Measurements from ENCODE around the gene GIMAP8.

GIMAP8 gene

DNA sequence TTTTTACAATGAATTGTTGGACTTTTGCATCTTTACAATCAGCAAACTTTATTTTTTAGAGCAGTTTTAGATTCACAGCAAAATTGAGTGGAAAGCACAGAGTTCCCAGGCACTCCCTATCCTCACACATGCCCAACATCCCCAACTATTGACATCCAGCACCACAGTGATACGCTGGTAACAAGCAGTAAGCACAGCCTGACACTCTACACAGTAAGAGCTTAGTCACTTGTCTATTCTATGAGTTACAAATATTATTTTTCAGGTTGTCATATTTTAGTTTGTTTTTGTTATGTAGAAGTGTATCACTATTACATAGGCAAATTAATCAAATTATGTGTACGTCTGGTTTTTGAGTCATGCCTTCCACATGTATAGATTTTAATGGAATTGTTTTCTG is 37.2 kb downstream of the GIMAP8 start:
- no peak overlapping the region for H3K4me3 ChIP-seq (ENCODE audit: low read depth, low read length)
- no peak overlapping the region for H3K27ac ChIP-seq (ENCODE audit: extremely low read depth, low read depth, low read length)
- H3K4me1 ChIP-seq (ENCODE audit: control insufficient read depth, insufficient read depth, low read length) = no peaks in the 10 kb centered on the region
- H3K9me3 ChIP-seq (ENCODE audit: control insufficient read depth, insufficient read depth, low read depth, low read length) = no peaks in the 10 kb centered on the region
- ChIA-PET POLR2A (no interaction called here), CTCF (no interaction called here)
- TF ChIP-seq, protein P1, sequence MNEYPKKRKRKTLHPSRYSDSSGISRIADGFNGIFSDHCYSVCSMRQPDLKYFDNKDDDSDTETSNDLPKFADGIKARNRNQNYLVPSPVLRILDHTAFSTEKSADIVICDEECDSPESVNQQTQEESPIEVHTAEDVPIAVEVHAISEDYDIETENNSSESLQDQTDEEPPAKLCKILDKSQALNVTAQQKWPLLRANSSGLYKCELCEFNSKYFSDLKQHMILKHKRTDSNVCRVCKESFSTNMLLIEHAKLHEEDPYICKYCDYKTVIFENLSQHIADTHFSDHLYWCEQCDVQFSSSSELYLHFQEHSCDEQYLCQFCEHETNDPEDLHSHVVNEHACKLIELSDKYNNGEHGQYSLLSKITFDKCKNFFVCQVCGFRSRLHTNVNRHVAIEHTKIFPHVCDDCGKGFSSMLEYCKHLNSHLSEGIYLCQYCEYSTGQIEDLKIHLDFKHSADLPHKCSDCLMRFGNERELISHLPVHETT (tag by site-specific recombination; IDR thresholded peaks at IDR 0.05) = no peak
- no peak for TF ChIP-seq ZNF175 (tag by site-specific recombination; IDR thresholded peaks at IDR 0.05)
- TF ChIP-seq ZNF664 (tag by site-specific recombination; IDR thresholded peaks at IDR 0.05) = no peak
- TF ChIP-seq, protein P2, sequence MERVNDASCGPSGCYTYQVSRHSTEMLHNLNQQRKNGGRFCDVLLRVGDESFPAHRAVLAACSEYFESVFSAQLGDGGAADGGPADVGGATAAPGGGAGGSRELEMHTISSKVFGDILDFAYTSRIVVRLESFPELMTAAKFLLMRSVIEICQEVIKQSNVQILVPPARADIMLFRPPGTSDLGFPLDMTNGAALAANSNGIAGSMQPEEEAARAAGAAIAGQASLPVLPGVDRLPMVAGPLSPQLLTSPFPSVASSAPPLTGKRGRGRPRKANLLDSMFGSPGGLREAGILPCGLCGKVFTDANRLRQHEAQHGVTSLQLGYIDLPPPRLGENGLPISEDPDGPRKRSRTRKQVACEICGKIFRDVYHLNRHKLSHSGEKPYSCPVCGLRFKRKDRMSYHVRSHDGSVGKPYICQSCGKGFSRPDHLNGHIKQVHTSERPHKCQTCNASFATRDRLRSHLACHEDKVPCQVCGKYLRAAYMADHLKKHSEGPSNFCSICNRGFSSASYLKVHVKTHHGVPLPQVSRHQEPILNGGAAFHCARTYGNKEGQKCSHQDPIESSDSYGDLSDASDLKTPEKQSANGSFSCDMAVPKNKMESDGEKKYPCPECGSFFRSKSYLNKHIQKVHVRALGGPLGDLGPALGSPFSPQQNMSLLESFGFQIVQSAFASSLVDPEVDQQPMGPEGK (tag by site-specific recombination; IDR thresholded peaks at IDR 0.05) = no peak
- TF ChIP-seq ZNF211 (tag by site-specific recombination; IDR thresholded peaks at IDR 0.05; ENCODE audit: low read depth) = no peak
- TF ChIP-seq, protein P3, sequence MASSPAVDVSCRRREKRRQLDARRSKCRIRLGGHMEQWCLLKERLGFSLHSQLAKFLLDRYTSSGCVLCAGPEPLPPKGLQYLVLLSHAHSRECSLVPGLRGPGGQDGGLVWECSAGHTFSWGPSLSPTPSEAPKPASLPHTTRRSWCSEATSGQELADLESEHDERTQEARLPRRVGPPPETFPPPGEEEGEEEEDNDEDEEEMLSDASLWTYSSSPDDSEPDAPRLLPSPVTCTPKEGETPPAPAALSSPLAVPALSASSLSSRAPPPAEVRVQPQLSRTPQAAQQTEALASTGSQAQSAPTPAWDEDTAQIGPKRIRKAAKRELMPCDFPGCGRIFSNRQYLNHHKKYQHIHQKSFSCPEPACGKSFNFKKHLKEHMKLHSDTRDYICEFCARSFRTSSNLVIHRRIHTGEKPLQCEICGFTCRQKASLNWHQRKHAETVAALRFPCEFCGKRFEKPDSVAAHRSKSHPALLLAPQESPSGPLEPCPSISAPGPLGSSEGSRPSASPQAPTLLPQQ (tag by site-specific recombination; IDR thresholded peaks at IDR 0.05) = no peak
- TF ChIP-seq, protein P4, sequence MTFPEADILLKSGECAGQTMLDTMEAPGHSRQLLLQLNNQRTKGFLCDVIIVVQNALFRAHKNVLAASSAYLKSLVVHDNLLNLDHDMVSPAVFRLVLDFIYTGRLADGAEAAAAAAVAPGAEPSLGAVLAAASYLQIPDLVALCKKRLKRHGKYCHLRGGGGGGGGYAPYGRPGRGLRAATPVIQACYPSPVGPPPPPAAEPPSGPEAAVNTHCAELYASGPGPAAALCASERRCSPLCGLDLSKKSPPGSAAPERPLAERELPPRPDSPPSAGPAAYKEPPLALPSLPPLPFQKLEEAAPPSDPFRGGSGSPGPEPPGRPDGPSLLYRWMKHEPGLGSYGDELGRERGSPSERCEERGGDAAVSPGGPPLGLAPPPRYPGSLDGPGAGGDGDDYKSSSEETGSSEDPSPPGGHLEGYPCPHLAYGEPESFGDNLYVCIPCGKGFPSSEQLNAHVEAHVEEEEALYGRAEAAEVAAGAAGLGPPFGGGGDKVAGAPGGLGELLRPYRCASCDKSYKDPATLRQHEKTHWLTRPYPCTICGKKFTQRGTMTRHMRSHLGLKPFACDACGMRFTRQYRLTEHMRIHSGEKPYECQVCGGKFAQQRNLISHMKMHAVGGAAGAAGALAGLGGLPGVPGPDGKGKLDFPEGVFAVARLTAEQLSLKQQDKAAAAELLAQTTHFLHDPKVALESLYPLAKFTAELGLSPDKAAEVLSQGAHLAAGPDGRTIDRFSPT (tag by site-specific recombination; IDR thresholded peaks at IDR 0.05) = no peak
- TF ChIP-seq ZNF114 (tag by site-specific recombination; IDR thresholded peaks at IDR 0.05) = no peak
- no peak for TF ChIP-seq ZBTB8A (tag by site-specific recombination; IDR thresholded peaks at IDR 0.05)
- TF ChIP-seq ZNF121 (tag by site-specific recombination; IDR thresholded peaks at IDR 0.05) = no peak
- no peaks in the 10 kb centered on the region for H3K36me3 ChIP-seq (ENCODE audit: control insufficient read depth in 2 of 2, insufficient read depth in 1 of 2, low read length in 2 of 2)

DNA sequence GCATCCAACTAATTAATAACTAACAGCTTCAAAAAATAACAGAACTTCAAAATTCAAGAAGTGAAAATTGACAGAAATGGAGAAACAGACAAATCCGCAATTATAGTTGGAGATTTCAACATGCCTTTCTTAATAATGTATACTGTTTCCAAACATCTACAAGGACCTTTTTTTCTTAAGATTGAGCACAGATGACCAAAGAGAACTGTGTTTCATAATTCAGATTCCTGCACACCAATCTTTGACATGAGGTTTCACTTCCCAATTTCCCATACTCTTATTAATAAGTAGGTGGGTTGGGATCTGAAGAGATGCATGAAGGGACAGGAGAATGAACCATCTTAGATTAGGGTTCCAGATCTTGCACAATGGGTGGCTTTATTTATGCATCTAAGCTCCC is 39.4 kb downstream of the GIMAP8 start:
- ChIA-PET POLR2A (no interaction called here), CTCF (no interaction called here)
- Histone ChIP-seq H3K9me3 (ENCODE audit: control insufficient read depth, insufficient read depth, low read depth, low read length) (no peaks in the 10 kb centered on the region), H3K27ac (ENCODE audit: extremely low read depth, low read depth, low read length) (no peak overlapping the region), H3K36me3 (ENCODE audit: control insufficient read depth in 2 of 2, insufficient read depth in 1 of 2, low read length in 2 of 2) (no peaks in the 10 kb centered on the region), H3K4me1 (ENCODE audit: control insufficient read depth, insufficient read depth, low read length) (no peaks in the 10 kb centered on the region), H3K4me3 (ENCODE audit: low read depth, low read length) (no peak overlapping the region)
- TF ChIP-seq ZNF510 (tag by site-specific recombination; IDR thresholded peaks at IDR 0.05; ENCODE audit: insufficient replicate concordance) (no peak), ZNF239 (tag by site-specific recombination; IDR thresholded peaks at IDR 0.05) (no peak), ZNF776 (tag by site-specific recombination; IDR thresholded peaks at IDR 0.05; ENCODE audit: borderline replicate concordance) (no peak), ZNF837 (tag by site-specific recombination; IDR thresholded peaks at IDR 0.05) (no peak), ZNF658 (tag by site-specific recombination; IDR thresholded peaks at IDR 0.05) (no peak), ZNF112 (tag by site-specific recombination; IDR thresholded peaks at IDR 0.05) (no peak)
- TF ChIP-seq, protein P5, sequence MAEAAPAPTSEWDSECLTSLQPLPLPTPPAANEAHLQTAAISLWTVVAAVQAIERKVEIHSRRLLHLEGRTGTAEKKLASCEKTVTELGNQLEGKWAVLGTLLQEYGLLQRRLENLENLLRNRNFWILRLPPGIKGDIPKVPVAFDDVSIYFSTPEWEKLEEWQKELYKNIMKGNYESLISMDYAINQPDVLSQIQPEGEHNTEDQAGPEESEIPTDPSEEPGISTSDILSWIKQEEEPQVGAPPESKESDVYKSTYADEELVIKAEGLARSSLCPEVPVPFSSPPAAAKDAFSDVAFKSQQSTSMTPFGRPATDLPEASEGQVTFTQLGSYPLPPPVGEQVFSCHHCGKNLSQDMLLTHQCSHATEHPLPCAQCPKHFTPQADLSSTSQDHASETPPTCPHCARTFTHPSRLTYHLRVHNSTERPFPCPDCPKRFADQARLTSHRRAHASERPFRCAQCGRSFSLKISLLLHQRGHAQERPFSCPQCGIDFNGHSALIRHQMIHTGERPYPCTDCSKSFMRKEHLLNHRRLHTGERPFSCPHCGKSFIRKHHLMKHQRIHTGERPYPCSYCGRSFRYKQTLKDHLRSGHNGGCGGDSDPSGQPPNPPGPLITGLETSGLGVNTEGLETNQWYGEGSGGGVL (tag by site-specific recombination; IDR thresholded peaks at IDR 0.05) = no peak
- TF ChIP-seq, protein P6, sequence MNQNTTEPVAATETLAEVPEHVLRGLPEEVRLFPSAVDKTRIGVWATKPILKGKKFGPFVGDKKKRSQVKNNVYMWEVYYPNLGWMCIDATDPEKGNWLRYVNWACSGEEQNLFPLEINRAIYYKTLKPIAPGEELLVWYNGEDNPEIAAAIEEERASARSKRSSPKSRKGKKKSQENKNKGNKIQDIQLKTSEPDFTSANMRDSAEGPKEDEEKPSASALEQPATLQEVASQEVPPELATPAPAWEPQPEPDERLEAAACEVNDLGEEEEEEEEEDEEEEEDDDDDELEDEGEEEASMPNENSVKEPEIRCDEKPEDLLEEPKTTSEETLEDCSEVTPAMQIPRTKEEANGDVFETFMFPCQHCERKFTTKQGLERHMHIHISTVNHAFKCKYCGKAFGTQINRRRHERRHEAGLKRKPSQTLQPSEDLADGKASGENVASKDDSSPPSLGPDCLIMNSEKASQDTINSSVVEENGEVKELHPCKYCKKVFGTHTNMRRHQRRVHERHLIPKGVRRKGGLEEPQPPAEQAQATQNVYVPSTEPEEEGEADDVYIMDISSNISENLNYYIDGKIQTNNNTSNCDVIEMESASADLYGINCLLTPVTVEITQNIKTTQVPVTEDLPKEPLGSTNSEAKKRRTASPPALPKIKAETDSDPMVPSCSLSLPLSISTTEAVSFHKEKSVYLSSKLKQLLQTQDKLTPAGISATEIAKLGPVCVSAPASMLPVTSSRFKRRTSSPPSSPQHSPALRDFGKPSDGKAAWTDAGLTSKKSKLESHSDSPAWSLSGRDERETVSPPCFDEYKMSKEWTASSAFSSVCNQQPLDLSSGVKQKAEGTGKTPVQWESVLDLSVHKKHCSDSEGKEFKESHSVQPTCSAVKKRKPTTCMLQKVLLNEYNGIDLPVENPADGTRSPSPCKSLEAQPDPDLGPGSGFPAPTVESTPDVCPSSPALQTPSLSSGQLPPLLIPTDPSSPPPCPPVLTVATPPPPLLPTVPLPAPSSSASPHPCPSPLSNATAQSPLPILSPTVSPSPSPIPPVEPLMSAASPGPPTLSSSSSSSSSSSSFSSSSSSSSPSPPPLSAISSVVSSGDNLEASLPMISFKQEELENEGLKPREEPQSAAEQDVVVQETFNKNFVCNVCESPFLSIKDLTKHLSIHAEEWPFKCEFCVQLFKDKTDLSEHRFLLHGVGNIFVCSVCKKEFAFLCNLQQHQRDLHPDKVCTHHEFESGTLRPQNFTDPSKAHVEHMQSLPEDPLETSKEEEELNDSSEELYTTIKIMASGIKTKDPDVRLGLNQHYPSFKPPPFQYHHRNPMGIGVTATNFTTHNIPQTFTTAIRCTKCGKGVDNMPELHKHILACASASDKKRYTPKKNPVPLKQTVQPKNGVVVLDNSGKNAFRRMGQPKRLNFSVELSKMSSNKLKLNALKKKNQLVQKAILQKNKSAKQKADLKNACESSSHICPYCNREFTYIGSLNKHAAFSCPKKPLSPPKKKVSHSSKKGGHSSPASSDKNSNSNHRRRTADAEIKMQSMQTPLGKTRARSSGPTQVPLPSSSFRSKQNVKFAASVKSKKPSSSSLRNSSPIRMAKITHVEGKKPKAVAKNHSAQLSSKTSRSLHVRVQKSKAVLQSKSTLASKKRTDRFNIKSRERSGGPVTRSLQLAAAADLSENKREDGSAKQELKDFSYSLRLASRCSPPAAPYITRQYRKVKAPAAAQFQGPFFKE (tag by site-specific recombination; IDR thresholded peaks at IDR 0.05; ENCODE audit: borderline replicate concordance) = no peak
- TF ChIP-seq, protein P7, sequence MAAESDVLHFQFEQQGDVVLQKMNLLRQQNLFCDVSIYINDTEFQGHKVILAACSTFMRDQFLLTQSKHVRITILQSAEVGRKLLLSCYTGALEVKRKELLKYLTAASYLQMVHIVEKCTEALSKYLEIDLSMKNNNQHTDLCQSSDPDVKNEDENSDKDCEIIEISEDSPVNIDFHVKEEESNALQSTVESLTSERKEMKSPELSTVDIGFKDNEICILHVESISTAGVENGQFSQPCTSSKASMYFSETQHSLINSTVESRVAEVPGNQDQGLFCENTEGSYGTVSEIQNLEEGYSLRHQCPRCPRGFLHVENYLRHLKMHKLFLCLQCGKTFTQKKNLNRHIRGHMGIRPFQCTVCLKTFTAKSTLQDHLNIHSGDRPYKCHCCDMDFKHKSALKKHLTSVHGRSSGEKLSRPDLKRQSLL (tag by site-specific recombination; IDR thresholded peaks at IDR 0.05) = no peak

Measured in HEK293 (cell line).